Omental fat pad (tissue), 4 donors: Measurements from ENCODE around the gene ZNF365. TPM values are rescaled to one million over a fixed set of nuclear protein-coding genes. Genes with fewer than 3 reads are reported as not detected.

Experiments used
- ATAC-seq: fragments of 150-250 bp; one replicate; pipeline ENCODE4 v1.9.1; 2016; ENCODE audit warnings: mild to moderate bottlenecking, moderate library complexity; ENCODE audit not compliant: low FRiP score
- DNase-seq: peaks from one replicate; pipeline ENCODE4 v3.0.0-alpha.2; 2019; ENCODE audit warnings: low spot score
- CTCF ChIP-seq, 3 donors: fragments of 450-650 bp; IDR thresholded peaks; one replicate each; pipeline ENCODE4 v1.5.1; 2016 to 2017; ENCODE audit warnings: antibody characterized with exemption in 3 of 3, mild to moderate bottlenecking in 3 of 3, moderate library complexity in 2 of 3
- total RNA-seq, 4 donors: library from RNA; depleted of rRNA; stranded (reverse); fragments of >200 nt; gene quantifications; one replicate each; pipeline ENCODE4 v1.1.0, GENCODE V29; 2016

ZNF365 gene
- under 1 TPM in 2 of 4 donors, not detected in 2; 0.12 to 0.19 TPM for total RNA-seq

- no peak for DNase-seq
- no peak for TF ChIP-seq CTCF (IDR thresholded peaks at IDR 0.05)
- peak; percentile 87 for ATAC-seq
Observed at GRCh38 chr10:62373995-62374861, at the start of gene ZNF365. Gene ZNF365 (plus strand): TSS chr10:62374369. CDS start chr10:62376194, 1,825 bp downstream.

GRCh38 chr10:62326176-62326575 lies 48.0 kb upstream of the ZNF365 start:
- DNase-seq (no peak), ATAC-seq (no peak)
- no peak for TF ChIP-seq CTCF (IDR thresholded peaks at IDR 0.05)

GRCh38 chr10:62327885-62328284 lies 46.3 kb upstream of the ZNF365 start:
- DNase-seq (no peak), ATAC-seq (no peak)
- no peak for TF ChIP-seq CTCF (IDR thresholded peaks at IDR 0.05)

GRCh38 chr10:62330213-62330612 lies 44.0 kb upstream of the ZNF365 start:
- TF ChIP-seq CTCF (IDR thresholded peaks at IDR 0.05) = no peak
- ATAC-seq (no peak), DNase-seq (no peak)

- DNase-seq (no peak), ATAC-seq (no peak)
- TF ChIP-seq CTCF (IDR thresholded peaks at IDR 0.05) = no peak
Observed at GRCh38 chr10:62332406-62332805, 41.8 kb upstream of the ZNF365 start.

GRCh38 chr10:62333135-62333889 lies 40.9 kb upstream of the ZNF365 start:
- no peak for ATAC-seq
- DNase-seq = no peak
- no peak for TF ChIP-seq CTCF (IDR thresholded peaks at IDR 0.05)
